GM23338 (cell line): ENCODE data around the gene CMC2. TPM values are rescaled to one million over a fixed set of nuclear protein-coding genes. Genes with fewer than 3 reads are reported as not detected.

Experiments used
- ATAC-seq: fragments of 200-7000 bp; cut with Tn5 transposase; 3 replicates; pipeline ENCODE4 v1.9.1; 2020
- DNase-seq: peaks from one replicate; pipeline ENCODE4 v3.0.0-alpha.2; 2015; ENCODE audit warnings: low spot score
- H2AFZ ChIP-seq: fragments of 200-600 bp; sonication (generic); 2 replicates; pipeline ENCODE4 v1.8.0; 2016; ENCODE audit warnings: antibody characterized with exemption, mild to moderate bottlenecking, moderate library complexity
- H3F3A ChIP-seq: fragments of 200-600 bp; sonication (generic); replicated peaks from 2 replicates; pipeline ENCODE4 v1.8.0; 2017; ENCODE audit warnings: antibody characterized with exemption, mixed run types, low read depth
- H3K27ac ChIP-seq: fragments of 200-600 bp; sonication (generic); 2 replicates; pipeline ENCODE4 v1.6.1; 2016; ENCODE audit warnings: low read depth
- H3K27me3 ChIP-seq: fragments of 200-600 bp; sonication (generic); 2 replicates; pipeline ENCODE4 v1.8.0; 2016; ENCODE audit warnings: mild to moderate bottlenecking, mixed run types, moderate library complexity; ENCODE audit not compliant: insufficient read depth
- H3K36me3 ChIP-seq: fragments of 200-600 bp; sonication (generic); 2 replicates; pipeline ENCODE4 v1.8.0; 2016; ENCODE audit warnings: mild to moderate bottlenecking; ENCODE audit not compliant: insufficient read depth
- H3K4me1 ChIP-seq: fragments of 200-600 bp; sonication (generic); 2 replicates; pipeline ENCODE4 v1.8.0; 2016; ENCODE audit warnings: mild to moderate bottlenecking, moderate library complexity; ENCODE audit not compliant: insufficient read depth
- H3K4me2 ChIP-seq: fragments of 200-600 bp; sonication (generic); 2 replicates; pipeline ENCODE4 v1.7.1; 2017; ENCODE audit warnings: mixed run types
- H3K4me3 ChIP-seq: fragments of 200-600 bp; sonication (generic); 2 replicates; pipeline ENCODE4 v1.6.1; 2016; ENCODE audit warnings: mixed run types
- H3K79me2 ChIP-seq: fragments of 200-600 bp; sonication (generic); replicated peaks from 2 replicates; pipeline ENCODE4 v1.8.0; 2017; ENCODE audit warnings: mild to moderate bottlenecking; ENCODE audit not compliant: insufficient read depth
- H3K9me2 ChIP-seq: fragments of 200-600 bp; sonication (generic); 2 replicates; pipeline ENCODE4 v1.8.0; 2017; ENCODE audit not compliant: insufficient read depth
- H4K20me1 ChIP-seq: fragments of 200-600 bp; sonication (generic); replicated peaks from 2 replicates; pipeline ENCODE4 v1.8.0; 2017; ENCODE audit warnings: mild to moderate bottlenecking; ENCODE audit not compliant: insufficient read depth
- H3K27ac Mint-ChIP-seq: 2 replicates; pipeline ENCODE4 v1.8.0; 2020; ENCODE audit warnings: inconsistent platforms, mild to moderate bottlenecking, moderate library complexity, mixed read lengths
- H3K27me3 Mint-ChIP-seq: 3 replicates; pipeline ENCODE4 v1.8.0; 2022; ENCODE audit warnings: low read depth, mild to moderate bottlenecking, moderate library complexity, mixed read lengths, inconsistent platforms; ENCODE audit not compliant: insufficient read depth, poor library complexity
- H3K36me3 Mint-ChIP-seq: 3 replicates; pipeline ENCODE4 v1.8.0; 2021; ENCODE audit warnings: low read depth, mild to moderate bottlenecking, inconsistent platforms, moderate library complexity, mixed read lengths
- H3K4me1 Mint-ChIP-seq: 3 replicates; pipeline ENCODE4 v1.8.0; 2020; ENCODE audit warnings: mild to moderate bottlenecking, inconsistent platforms, mixed read lengths
- H3K4me3 Mint-ChIP-seq: 3 replicates; pipeline ENCODE4 v1.8.0; 2021; ENCODE audit warnings: moderate library complexity, mild to moderate bottlenecking, inconsistent platforms, mixed read lengths
- H3K9me3 Mint-ChIP-seq: 3 replicates; pipeline ENCODE4 v1.8.0; 2020; ENCODE audit warnings: moderate library complexity, mild to moderate bottlenecking, inconsistent platforms, mixed read lengths
- CREB1 ChIP-seq: fragments of 250-450 bp; sonication (Bioruptor Pico); IDR thresholded peaks from 2 replicates; pipeline ENCODE4 v1.5.0; 2020; ENCODE audit warnings: low read depth, mild to moderate bottlenecking, moderate library complexity
- EZH2 ChIP-seq: fragments of 200-600 bp; sonication (generic); IDR thresholded peaks from one replicate; pipeline ENCODE4 v1.8.0; 2017; ENCODE audit warnings: antibody characterized with exemption, mild to moderate bottlenecking, low read depth; ENCODE audit not compliant: unreplicated experiment
- EZH2phosphoT487 ChIP-seq: fragments of 200-600 bp; sonication (generic); IDR thresholded peaks from one replicate; pipeline ENCODE4 v1.8.1; 2018; ENCODE audit warnings: antibody characterized with exemption; ENCODE audit not compliant: unreplicated experiment
- JUNB ChIP-seq: IDR thresholded peaks from one replicate; pipeline ENCODE4 v1.6.1; 2016; ENCODE audit warnings: antibody characterized with exemption; ENCODE audit not compliant: unreplicated experiment
- NANOG ChIP-seq: IDR thresholded peaks from 2 replicates; pipeline ENCODE4 v1.6.1; 2016; ENCODE audit warnings: antibody characterized with exemption, borderline replicate concordance
- POLR2AphosphoS5 ChIP-seq: IDR thresholded peaks from 2 replicates; pipeline ENCODE4 v1.6.1; 2016; ENCODE audit warnings: antibody characterized with exemption, low read depth
- STAT1 ChIP-seq: IDR thresholded peaks from one replicate; pipeline ENCODE4 v1.6.1; 2016; ENCODE audit warnings: antibody characterized with exemption; ENCODE audit not compliant: unreplicated experiment
- ZNF114 ChIP-seq: fragments of 250-450 bp; sonication (Bioruptor Pico); IDR thresholded peaks from 2 replicates; pipeline ENCODE4 v1.5.0; 2020; ENCODE audit warnings: mild to moderate bottlenecking, moderate library complexity
- ZNF331 ChIP-seq: fragments of 250-450 bp; sonication (Bioruptor Pico); IDR thresholded peaks from 2 replicates; pipeline ENCODE4 v1.5.0; 2020; ENCODE audit warnings: low read depth, mild to moderate bottlenecking, moderate library complexity
- polyA plus RNA-seq: library from polyadenylated mRNA; unstranded; fragments of >200 nt; fragmentation: Nextera tagmentation; extraction: Ambion mirVana; gene quantifications from 2 replicates; pipeline ENCODE4 v1.2.1, GENCODE V29; 2016
- total RNA-seq: library from RNA; depleted of rRNA; stranded (reverse); fragments of >200 nt; shearing (Covaris generic); gene quantifications from 2 replicates; pipeline ENCODE4 v1.2.3, GENCODE V29; 2014
- TF ChIP-seq, protein P1 (sequence below), 2 experiments: fragments of 200-600 bp in 1 of 2; sonication (generic) in 1 of 2; conservative IDR thresholded peaks; 2 replicates each; pipeline versions ENCODE4 v1.5.1 to v1.6.1; 2016 to 2017; ENCODE audit warnings: antibody characterized with exemption in 2 of 2, low read depth in 2 of 2, mild to moderate bottlenecking in 2 of 2, moderate library complexity in 1 of 2
- TF ChIP-seq, protein P2 (sequence below): fragments of 250-450 bp; sonication (Bioruptor Pico); IDR thresholded peaks from 2 replicates; pipeline ENCODE4 v1.5.0; 2020; ENCODE audit warnings: mild to moderate bottlenecking, moderate library complexity
- TF ChIP-seq, protein P3 (sequence below): IDR thresholded peaks from one replicate; pipeline ENCODE4 v1.6.1; 2018; ENCODE audit warnings: antibody characterized with exemption; ENCODE audit not compliant: unreplicated experiment
- TF ChIP-seq, protein P4 (sequence below): IDR thresholded peaks from 2 replicates; pipeline ENCODE4 v1.6.1; 2016; ENCODE audit warnings: antibody characterized with exemption

The CMC2 gene
- total and polyA plus RNA-seq, 2 experiments from 2014 or later: 35.7 to 211 TPM

DNA sequence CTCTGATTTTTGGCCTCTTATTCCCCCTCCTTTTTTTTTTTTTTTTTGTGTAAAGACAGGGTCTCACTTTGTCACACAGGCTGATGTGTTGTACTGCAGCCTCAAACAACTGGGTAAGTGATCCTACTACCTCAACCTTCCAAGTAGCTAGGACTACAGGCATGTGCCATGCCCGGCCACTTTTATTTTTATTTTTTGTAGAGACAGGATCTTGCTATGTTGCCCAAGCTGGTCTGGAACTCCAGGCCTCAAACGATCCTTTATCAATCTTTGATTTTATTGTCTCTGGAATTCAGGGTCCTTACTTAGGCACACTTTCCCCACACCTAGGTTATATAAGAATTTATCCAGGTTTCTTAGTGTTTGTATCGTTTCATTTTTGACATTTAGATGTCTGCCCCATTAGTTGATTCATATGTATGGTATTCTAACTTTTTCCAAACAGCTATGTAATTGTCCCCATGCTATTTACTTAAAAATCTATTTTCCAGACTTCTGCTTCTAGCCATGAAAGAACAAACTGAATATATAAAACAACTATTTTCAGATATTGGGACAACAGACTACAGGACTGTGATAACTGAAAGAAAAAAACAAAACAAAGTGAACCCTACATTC lies 13.9 kb downstream of the CMC2 start:
- TF ChIP-seq, protein P1, sequence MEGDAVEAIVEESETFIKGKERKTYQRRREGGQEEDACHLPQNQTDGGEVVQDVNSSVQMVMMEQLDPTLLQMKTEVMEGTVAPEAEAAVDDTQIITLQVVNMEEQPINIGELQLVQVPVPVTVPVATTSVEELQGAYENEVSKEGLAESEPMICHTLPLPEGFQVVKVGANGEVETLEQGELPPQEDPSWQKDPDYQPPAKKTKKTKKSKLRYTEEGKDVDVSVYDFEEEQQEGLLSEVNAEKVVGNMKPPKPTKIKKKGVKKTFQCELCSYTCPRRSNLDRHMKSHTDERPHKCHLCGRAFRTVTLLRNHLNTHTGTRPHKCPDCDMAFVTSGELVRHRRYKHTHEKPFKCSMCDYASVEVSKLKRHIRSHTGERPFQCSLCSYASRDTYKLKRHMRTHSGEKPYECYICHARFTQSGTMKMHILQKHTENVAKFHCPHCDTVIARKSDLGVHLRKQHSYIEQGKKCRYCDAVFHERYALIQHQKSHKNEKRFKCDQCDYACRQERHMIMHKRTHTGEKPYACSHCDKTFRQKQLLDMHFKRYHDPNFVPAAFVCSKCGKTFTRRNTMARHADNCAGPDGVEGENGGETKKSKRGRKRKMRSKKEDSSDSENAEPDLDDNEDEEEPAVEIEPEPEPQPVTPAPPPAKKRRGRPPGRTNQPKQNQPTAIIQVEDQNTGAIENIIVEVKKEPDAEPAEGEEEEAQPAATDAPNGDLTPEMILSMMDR (conservative IDR thresholded peaks at IDR 0.05; ENCODE audit: low read depth in 2 of 2): no peak
- no peak for TF ChIP-seq STAT1
- no peak for TF ChIP-seq EZH2
- no peak for TF ChIP-seq JUNB
- no peak for TF ChIP-seq CREB1 (CRISPR knock-in tag)
- no peak for TF ChIP-seq EZH2phosphoT487
- TF ChIP-seq, protein P2, sequence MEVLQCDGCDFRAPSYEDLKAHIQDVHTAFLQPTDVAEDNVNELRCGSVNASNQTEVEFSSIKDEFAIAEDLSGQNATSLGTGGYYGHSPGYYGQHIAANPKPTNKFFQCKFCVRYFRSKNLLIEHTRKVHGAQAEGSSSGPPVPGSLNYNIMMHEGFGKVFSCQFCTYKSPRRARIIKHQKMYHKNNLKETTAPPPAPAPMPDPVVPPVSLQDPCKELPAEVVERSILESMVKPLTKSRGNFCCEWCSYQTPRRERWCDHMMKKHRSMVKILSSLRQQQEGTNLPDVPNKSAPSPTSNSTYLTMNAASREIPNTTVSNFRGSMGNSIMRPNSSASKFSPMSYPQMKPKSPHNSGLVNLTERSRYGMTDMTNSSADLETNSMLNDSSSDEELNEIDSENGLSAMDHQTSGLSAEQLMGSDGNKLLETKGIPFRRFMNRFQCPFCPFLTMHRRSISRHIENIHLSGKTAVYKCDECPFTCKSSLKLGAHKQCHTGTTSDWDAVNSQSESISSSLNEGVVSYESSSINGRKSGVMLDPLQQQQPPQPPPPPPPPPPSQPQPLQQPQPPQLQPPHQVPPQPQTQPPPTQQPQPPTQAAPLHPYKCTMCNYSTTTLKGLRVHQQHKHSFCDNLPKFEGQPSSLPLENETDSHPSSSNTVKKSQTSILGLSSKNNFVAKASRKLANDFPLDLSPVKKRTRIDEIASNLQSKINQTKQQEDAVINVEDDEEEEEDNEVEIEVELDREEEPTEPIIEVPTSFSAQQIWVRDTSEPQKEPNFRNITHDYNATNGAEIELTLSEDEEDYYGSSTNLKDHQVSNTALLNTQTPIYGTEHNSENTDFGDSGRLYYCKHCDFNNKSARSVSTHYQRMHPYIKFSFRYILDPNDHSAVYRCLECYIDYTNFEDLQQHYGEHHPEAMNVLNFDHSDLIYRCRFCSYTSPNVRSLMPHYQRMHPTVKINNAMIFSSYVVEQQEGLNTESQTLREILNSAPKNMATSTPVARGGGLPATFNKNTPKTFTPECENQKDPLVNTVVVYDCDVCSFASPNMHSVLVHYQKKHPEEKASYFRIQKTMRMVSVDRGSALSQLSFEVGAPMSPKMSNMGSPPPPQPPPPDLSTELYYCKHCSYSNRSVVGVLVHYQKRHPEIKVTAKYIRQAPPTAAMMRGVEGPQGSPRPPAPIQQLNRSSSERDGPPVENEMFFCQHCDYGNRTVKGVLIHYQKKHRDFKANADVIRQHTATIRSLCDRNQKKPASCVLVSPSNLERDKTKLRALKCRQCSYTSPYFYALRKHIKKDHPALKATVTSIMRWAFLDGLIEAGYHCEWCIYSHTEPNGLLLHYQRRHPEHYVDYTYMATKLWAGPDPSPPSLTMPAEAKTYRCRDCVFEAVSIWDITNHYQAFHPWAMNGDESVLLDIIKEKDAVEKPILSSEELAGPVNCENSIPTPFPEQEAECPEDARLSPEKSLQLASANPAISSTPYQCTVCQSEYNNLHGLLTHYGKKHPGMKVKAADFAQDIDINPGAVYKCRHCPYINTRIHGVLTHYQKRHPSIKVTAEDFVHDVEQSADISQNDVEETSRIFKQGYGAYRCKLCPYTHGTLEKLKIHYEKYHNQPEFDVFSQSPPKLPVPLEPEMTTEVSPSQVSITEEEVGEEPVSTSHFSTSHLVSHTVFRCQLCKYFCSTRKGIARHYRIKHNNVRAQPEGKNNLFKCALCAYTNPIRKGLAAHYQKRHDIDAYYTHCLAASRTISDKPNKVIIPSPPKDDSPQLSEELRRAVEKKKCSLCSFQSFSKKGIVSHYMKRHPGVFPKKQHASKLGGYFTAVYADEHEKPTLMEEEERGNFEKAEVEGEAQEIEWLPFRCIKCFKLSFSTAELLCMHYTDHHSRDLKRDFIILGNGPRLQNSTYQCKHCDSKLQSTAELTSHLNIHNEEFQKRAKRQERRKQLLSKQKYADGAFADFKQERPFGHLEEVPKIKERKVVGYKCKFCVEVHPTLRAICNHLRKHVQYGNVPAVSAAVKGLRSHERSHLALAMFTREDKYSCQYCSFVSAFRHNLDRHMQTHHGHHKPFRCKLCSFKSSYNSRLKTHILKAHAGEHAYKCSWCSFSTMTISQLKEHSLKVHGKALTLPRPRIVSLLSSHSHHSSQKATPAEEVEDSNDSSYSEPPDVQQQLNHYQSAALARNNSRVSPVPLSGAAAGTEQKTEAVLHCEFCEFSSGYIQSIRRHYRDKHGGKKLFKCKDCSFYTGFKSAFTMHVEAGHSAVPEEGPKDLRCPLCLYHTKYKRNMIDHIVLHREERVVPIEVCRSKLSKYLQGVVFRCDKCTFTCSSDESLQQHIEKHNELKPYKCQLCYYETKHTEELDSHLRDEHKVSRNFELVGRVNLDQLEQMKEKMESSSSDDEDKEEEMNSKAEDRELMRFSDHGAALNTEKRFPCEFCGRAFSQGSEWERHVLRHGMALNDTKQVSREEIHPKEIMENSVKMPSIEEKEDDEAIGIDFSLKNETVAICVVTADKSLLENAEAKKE (CRISPR knock-in tag): no peak
- TF ChIP-seq ZNF114 (CRISPR knock-in tag): no peak
- no peak for TF ChIP-seq POLR2AphosphoS5
- TF ChIP-seq ZNF331 (CRISPR knock-in tag): no peak
- TF ChIP-seq NANOG: no peak
- TF ChIP-seq, protein P3, sequence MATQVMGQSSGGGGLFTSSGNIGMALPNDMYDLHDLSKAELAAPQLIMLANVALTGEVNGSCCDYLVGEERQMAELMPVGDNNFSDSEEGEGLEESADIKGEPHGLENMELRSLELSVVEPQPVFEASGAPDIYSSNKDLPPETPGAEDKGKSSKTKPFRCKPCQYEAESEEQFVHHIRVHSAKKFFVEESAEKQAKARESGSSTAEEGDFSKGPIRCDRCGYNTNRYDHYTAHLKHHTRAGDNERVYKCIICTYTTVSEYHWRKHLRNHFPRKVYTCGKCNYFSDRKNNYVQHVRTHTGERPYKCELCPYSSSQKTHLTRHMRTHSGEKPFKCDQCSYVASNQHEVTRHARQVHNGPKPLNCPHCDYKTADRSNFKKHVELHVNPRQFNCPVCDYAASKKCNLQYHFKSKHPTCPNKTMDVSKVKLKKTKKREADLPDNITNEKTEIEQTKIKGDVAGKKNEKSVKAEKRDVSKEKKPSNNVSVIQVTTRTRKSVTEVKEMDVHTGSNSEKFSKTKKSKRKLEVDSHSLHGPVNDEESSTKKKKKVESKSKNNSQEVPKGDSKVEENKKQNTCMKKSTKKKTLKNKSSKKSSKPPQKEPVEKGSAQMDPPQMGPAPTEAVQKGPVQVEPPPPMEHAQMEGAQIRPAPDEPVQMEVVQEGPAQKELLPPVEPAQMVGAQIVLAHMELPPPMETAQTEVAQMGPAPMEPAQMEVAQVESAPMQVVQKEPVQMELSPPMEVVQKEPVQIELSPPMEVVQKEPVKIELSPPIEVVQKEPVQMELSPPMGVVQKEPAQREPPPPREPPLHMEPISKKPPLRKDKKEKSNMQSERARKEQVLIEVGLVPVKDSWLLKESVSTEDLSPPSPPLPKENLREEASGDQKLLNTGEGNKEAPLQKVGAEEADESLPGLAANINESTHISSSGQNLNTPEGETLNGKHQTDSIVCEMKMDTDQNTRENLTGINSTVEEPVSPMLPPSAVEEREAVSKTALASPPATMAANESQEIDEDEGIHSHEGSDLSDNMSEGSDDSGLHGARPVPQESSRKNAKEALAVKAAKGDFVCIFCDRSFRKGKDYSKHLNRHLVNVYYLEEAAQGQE: no peak
- TF ChIP-seq, protein P4, sequence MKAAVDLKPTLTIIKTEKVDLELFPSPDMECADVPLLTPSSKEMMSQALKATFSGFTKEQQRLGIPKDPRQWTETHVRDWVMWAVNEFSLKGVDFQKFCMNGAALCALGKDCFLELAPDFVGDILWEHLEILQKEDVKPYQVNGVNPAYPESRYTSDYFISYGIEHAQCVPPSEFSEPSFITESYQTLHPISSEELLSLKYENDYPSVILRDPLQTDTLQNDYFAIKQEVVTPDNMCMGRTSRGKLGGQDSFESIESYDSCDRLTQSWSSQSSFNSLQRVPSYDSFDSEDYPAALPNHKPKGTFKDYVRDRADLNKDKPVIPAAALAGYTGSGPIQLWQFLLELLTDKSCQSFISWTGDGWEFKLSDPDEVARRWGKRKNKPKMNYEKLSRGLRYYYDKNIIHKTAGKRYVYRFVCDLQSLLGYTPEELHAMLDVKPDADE: no peak
- Mint-ChIP-seq H3K9me3 (no peaks in the 10 kb centered on the region), H3K4me3 (no peak overlapping the region), H3K36me3 (peaks cover 4% of the 10 kb centered on the region; the same call in 1 of the 3 replicates), H3K27me3 (peaks cover 8% of the 10 kb centered on the region), H3K27ac (no peak overlapping the region), H3K4me1 (peaks cover 10% of the 10 kb centered on the region)
- Histone ChIP-seq H2AFZ (no peak overlapping the region), H3K27me3 (no peaks in the 10 kb centered on the region), H3K9me2 (no peaks in the 10 kb centered on the region), H3K36me3 (no peaks in the 10 kb centered on the region), H4K20me1 (peaks cover 23% of the 10 kb centered on the region; the same call in 1 of the 2 replicates), H3F3A (no peaks in the 10 kb centered on the region), H3K4me2 (no peak overlapping the region), H3K4me1 (0 out of 2 replicates have a peak, but pooled peaks cover 2% of the 10 kb centered on the region), H3K27ac (no peak overlapping the region), H3K79me2 (peaks cover 69% of the 10 kb centered on the region), H3K4me3 (no peak overlapping the region)
- ATAC-seq (no peak), DNase-seq (no peak)
